Neural progenitor cell (in vitro differentiated cells): ENCODE results near the gene INTS11. TPM values are rescaled to one million over a fixed set of nuclear protein-coding genes. Genes with fewer than 3 reads are reported as not detected.
A peak's percentile ranks its signal among the peaks of the same experiment; 100 is the strongest.

Experiments
- DNase-seq: peaks from one replicate; pipeline ENCODE4 v3.0.0-alpha.2; 2016; ENCODE audit warnings: low spot score
- H2AFZ ChIP-seq: fragments of 200-600 bp; sonication (generic); replicated peaks from 2 replicates; pipeline ENCODE4 v1.6.1; 2016; ENCODE audit warnings: antibody characterized with exemption
- H3F3A ChIP-seq: fragments of 200-600 bp; sonication (generic); 2 replicates; pipeline ENCODE4 v1.6.1; 2016; ENCODE audit warnings: antibody characterized with exemption, low read depth
- H3K27ac ChIP-seq: fragments of 200-600 bp; sonication (generic); 2 replicates; pipeline ENCODE4 v1.5.1; 2016; ENCODE audit warnings: mild to moderate bottlenecking
- H3K27me3 ChIP-seq: fragments of 200-600 bp; sonication (generic); 2 replicates; pipeline ENCODE4 v1.6.1; 2016; ENCODE audit warnings: mild to moderate bottlenecking, moderate library complexity
- H3K36me3 ChIP-seq: fragments of 200-600 bp; sonication (generic); 2 replicates; pipeline ENCODE4 v1.5.1; 2016
- H3K4me1 ChIP-seq: fragments of 200-600 bp; sonication (generic); 2 replicates; pipeline ENCODE4 v1.6.1; 2016; ENCODE audit warnings: mixed run types
- H3K4me2 ChIP-seq: fragments of 200-600 bp; sonication (generic); 2 replicates; pipeline ENCODE4 v1.6.1; 2016
- H3K4me3 ChIP-seq: fragments of 200-600 bp; sonication (generic); 2 replicates; pipeline ENCODE4 v1.5.1; 2016
- H3K79me2 ChIP-seq: fragments of 200-600 bp; sonication (generic); 2 replicates; pipeline ENCODE4 v1.6.1; 2016; ENCODE audit warnings: low read depth
- H3K9ac ChIP-seq: fragments of 200-600 bp; sonication (generic); 2 replicates; pipeline ENCODE4 v1.6.1; 2016
- H3K9me3 ChIP-seq: fragments of 200-600 bp; sonication (generic); 2 replicates; pipeline ENCODE4 v1.5.1; 2016; ENCODE audit warnings: low read depth
- H4K20me1 ChIP-seq: fragments of 200-600 bp; sonication (generic); 2 replicates; pipeline ENCODE4 v1.6.1; 2016; ENCODE audit warnings: low read depth
- H3K27ac Mint-ChIP-seq: 3 replicates; pipeline ENCODE4 v1.8.0; 2021; ENCODE audit warnings: mixed read lengths
- H3K27me3 Mint-ChIP-seq: 2 replicates; pipeline ENCODE4 v1.8.0; 2022; ENCODE audit warnings: low read depth, mild to moderate bottlenecking, inconsistent platforms, moderate library complexity, mixed read lengths; ENCODE audit not compliant: insufficient read depth
- H3K36me3 Mint-ChIP-seq: 3 replicates; pipeline ENCODE4 v1.8.0; 2021; ENCODE audit warnings: mixed read lengths
- H3K4me1 Mint-ChIP-seq: 3 replicates; pipeline ENCODE4 v1.8.0; 2021; ENCODE audit warnings: mixed read lengths
- H3K4me3 Mint-ChIP-seq: 3 replicates; pipeline ENCODE4 v1.8.0; 2021; ENCODE audit warnings: mild to moderate bottlenecking, moderate library complexity, mixed read lengths
- H3K9me3 Mint-ChIP-seq: 3 replicates; pipeline ENCODE4 v1.8.0; 2020; ENCODE audit warnings: mixed read lengths
- CTCF ChIP-seq: fragments of 200-600 bp; sonication (generic); IDR thresholded peaks from 2 replicates; pipeline ENCODE4 v1.5.1; 2017; ENCODE audit warnings: antibody characterized with exemption, mild to moderate bottlenecking
- EZH2 ChIP-seq: fragments of 200-600 bp; sonication (generic); IDR thresholded peaks from 2 replicates; pipeline ENCODE4 v1.6.1; 2017; ENCODE audit warnings: antibody characterized with exemption, mild to moderate bottlenecking, moderate library complexity
- EZH2phosphoT487 ChIP-seq: fragments of 200-600 bp; sonication (generic); IDR thresholded peaks from 2 replicates; pipeline ENCODE4 v1.6.1; 2017; ENCODE audit warnings: antibody characterized with exemption
- total RNA-seq: library from RNA; depleted of rRNA; stranded (reverse); fragments of >200 nt; gene quantifications from 2 replicates; pipeline ENCODE4 v1.2.3, GENCODE V29; 2015; ENCODE audit warnings: low replicate concordance

Gene INTS11
- total RNA-seq, 1 donor from 2014 or later = 62.4 TPM

GRCh38 chr1:1331068-1331965, 6.9 kb upstream of the INTS11 start, which contains the start of gene TAS1R3:
TAS1R3 (plus strand) TSS chr1:1331280; CDS start chr1:1331346, 66 bp downstream.
- DNase-seq = no peak
- peaks cover 75% of the 10 kb centered on the region for H4K20me1 ChIP-seq
- Mint-ChIP-seq H3K27me3 (peaks cover 21% of the 10 kb centered on the region), H3K4me1 (no peaks in the 10 kb centered on the region), H3K27ac (no peak within 1 kb of the TSS), H3K9me3 (no peaks in the 10 kb centered on the region), H3K4me3 (peak within 1 kb of the TSS; percentile 48), H3K36me3 (peaks cover 3% of the 10 kb centered on the region)
- no peak for TF ChIP-seq EZH2phosphoT487
- no peak within 1 kb of the TSS for H3K27ac ChIP-seq
- peaks cover 20% of the 10 kb centered on the region for H3F3A ChIP-seq
- H3K4me3 ChIP-seq = no peak within 1 kb of the TSS
- no peak within 1 kb of the TSS for H2AFZ ChIP-seq
- H3K4me1 ChIP-seq = no peaks in the 10 kb centered on the region
- no peaks in the 10 kb centered on the region for H3K36me3 ChIP-seq
- no peak within 1 kb of the TSS for H3K4me2 ChIP-seq
- H3K9me3 ChIP-seq = no peaks in the 10 kb centered on the region
- no peak within 1 kb of the TSS for H3K9ac ChIP-seq
- no peaks in the 10 kb centered on the region for H3K27me3 ChIP-seq
- no peaks in the 10 kb centered on the region for H3K79me2 ChIP-seq

- H3K36me3 Mint-ChIP-seq = peaks cover 3% of the 10 kb centered on the region
- peak overlapping the region; percentile 48 for H3K4me3 Mint-ChIP-seq
- Histone ChIP-seq H3K27ac (no peak overlapping the region), H2AFZ (no peak overlapping the region), H3K9ac (no peak overlapping the region), H3K79me2 (peaks cover 5% of the 10 kb centered on the region), H3K27me3 (no peaks in the 10 kb centered on the region), H3K36me3 (no peaks in the 10 kb centered on the region), H3K9me3 (no peaks in the 10 kb centered on the region), H4K20me1 (peaks cover 71% of the 10 kb centered on the region), H3F3A (peaks cover 19% of the 10 kb centered on the region), H3K4me2 (no peak overlapping the region), H3K4me3 (no peak overlapping the region), H3K4me1 (peaks cover under 1% of the 10 kb centered on the region)
- no peak for DNase-seq
- no peaks in the 10 kb centered on the region for H3K4me1 Mint-ChIP-seq
- H3K27ac Mint-ChIP-seq = no peak overlapping the region
- TF ChIP-seq EZH2phosphoT487 = no peak
- TF ChIP-seq CTCF = no peak
- no peak for TF ChIP-seq EZH2
- peaks cover 21% of the 10 kb centered on the region for H3K27me3 Mint-ChIP-seq
- no peaks in the 10 kb centered on the region for H3K9me3 Mint-ChIP-seq
These were observed 6.1 kb upstream of the INTS11 start for GRCh38 chr1:1330366-1331067.

- H4K20me1 ChIP-seq = peaks cover 69% of the 10 kb centered on the region
- H2AFZ ChIP-seq = no peak overlapping the region
- no peak for DNase-seq
- Mint-ChIP-seq H3K4me1 (no peaks in the 10 kb centered on the region), H3K27ac (no peak overlapping the region), H3K36me3 (peaks cover 3% of the 10 kb centered on the region), H3K9me3 (no peaks in the 10 kb centered on the region), H3K4me3 (peak overlapping the region; percentile 48), H3K27me3 (peaks cover 19% of the 10 kb centered on the region)
- no peaks in the 10 kb centered on the region for H3K36me3 ChIP-seq
- H3K27me3 ChIP-seq = no peaks in the 10 kb centered on the region
- H3K4me1 ChIP-seq = peaks cover 4% of the 10 kb centered on the region
- H3K27ac ChIP-seq = no peak overlapping the region
- TF ChIP-seq EZH2 = no peak
- no peak for TF ChIP-seq EZH2phosphoT487
- TF ChIP-seq CTCF = no peak
- H3K4me3 ChIP-seq = no peak overlapping the region
- H3K4me2 ChIP-seq = no peak overlapping the region
- H3K79me2 ChIP-seq = peaks cover 13% of the 10 kb centered on the region
- H3K9ac ChIP-seq = no peak overlapping the region
- H3F3A ChIP-seq = peaks cover 13% of the 10 kb centered on the region
- no peaks in the 10 kb centered on the region for H3K9me3 ChIP-seq
These were observed 5.1 kb upstream of the INTS11 start for GRCh38 chr1:1329304-1330210.
